Activated T-cell treated with anti-CD3 and anti-CD28 coated beads for 24 hours (primary cell): ENCODE measurements around the gene MAN1C1.

Experiments used
- DNase-seq: peaks from one replicate; pipeline ENCODE4 v3.0.0-alpha.2; 2020; ENCODE audit warnings: low read depth

MAN1C1 gene

DNA sequence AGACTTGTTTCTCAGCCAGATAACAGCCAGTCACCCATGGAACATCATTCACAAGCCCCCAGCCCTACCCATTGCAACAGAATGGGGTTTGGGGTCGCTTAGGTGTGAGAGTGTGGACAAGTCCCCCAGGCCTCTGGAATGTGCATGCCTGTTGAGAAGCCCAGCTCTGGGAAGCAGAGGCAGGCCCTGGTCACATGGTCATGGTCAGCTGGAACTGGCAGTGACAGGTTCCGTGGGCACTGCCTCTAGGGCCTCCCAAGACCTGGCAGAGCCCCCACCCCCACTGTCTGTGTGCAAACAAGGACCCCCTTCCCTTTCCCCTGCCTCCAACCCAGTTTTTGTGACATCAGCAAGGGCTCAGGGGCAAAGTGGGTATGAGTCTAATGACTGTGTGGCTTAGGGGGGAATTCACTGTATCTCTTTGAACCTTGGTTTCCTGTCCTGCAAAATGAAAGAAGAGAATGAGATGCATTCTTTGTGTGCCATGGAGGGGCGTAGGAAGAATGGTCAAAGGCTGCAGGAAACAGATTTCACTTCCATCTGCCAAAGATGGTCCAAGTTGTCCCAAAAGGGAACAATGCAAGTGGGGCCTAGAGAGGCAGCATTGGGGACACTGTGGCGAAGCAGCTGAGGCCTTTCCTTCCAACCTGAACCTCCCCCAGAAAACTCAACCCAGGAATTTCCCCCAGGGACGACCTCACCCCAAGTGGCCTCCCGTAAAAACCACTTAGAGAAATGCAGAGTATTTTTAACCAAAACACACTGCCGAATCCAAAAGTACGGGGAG lies 148.7 kb downstream of the MAN1C1 start:
- DNase-seq, result no peak

DNA sequence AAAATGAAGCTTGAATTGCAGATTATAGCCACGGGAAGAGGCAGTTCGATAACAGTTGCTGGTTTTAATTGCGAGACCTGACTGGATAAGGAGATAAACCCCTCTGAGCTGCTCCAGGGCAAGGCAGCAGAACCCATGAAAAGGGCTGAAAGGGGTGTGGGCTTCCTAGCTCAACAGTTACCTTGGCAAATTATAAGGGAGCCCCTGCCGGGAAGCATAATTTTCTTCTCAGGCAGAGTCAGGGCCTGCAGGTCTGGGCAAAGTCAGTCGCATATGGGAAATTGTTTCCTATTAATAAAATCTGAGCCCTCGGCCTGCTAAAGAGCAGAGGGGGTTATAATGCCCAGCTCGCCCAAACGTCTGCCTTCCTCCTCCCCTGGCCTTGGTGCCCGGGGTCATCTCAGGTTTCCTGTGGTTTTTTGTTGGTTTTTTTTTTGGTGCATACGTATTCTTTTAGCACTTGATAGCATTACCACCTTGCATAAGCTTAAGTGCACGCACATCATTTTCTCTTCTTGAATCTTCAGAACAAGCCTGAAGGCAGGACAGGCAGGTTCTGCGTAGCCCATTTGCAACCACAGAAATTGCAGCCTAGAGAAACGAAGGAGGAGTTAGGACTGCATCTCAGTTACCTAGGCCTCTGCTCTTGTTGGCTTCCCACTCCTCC lies 149.5 kb downstream of the MAN1C1 start:
- no peak for DNase-seq

DNA sequence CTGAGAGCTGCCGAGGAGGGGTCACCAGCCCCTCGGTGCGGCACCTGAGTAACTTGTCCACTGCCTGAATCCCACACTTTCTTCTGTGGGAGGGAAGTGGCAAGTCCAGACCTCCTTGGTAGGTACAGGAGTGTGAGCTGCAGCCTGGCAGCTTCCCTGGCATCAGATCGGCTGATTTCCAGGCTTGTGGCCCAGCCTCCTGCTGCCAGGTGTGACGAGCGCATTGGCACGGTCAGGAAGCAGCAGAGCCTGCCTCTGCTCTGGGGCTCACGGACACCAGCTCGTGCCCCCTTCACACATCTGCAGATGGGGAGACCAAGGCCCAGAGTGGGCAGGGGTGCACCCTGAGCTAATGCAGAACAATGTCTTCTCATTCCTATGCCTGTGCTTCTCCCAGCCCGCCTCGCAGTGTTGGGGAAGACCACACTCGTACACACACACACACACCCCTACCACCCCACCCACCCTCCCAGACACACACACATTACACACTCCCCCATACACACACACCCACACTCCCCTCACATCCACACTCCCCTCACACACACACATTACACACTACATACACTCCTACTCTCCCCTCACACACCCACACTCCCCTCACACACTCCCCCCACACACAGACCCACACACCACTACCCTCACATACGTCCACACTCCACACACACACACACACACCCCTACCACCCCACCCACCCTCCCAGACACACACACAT lies 150.3 kb downstream of the MAN1C1 start:
- DNase-seq, result no peak

DNA sequence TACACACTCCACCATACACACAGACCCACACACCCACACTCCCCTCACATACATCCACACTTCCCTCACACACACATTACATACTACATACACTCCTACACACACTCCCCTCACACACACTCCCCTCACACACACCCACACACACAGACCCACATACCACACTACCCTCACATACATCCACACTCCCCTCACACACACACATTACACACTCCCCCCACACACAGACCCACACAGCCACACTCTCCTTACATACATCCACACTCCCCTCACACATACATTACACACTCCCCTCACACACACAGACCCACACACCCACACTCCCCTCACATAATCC lies 150.8 kb downstream of the MAN1C1 start:
- no peak for DNase-seq

DNA sequence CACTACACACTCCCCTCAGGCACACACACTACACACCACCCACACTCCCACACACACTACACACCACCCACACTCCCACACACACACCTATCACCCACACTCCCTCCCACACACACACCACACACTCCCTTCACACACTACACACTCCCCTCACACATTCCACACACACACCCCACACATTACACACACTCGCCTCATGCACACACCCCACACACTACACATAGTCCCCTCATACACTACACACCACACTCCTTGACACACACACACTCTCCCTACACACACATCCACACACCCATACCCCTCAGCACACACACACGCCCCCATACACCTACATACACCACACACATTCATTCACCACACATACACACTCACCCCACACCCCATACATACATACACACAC lies 152.4 kb downstream of the MAN1C1 start:
- no peak for DNase-seq

DNA sequence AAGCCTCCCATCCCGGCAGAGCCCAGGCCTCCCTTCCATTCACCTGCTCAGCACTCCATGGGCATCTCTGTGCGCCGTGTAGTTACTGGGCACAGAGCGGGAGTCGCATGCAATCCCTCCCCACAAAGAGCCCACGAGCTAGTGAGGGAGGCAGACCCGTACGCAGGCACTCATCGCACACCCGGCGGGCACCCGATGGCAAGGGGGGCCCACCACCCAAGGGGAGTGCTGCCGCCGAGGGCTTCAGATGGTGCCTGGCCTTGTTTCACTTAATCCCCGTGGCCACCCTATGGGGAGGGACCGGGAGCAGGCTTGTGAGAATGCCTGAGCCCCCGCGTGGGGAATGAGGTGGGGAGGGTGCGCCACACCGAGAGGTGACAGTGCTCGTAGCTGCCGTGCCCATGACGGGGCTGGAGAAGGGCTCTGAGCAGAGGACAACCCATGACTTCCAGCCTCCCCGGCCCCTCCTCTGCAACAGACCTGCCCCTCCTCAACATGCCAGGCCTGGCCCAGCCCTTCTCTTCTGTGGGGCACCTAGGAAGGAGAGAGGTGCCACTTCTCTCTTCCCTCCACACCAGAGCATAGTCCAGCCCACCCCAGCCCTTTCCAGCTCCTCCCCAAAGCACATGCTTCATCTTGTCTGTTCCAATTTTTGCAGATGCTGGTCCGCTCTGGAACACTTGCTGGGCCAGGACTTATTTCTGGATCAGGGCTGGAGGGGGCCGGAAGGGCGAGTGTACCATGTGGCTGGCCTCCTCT lies 153.2 kb downstream of the MAN1C1 start:
- DNase-seq, result no peak

DNA sequence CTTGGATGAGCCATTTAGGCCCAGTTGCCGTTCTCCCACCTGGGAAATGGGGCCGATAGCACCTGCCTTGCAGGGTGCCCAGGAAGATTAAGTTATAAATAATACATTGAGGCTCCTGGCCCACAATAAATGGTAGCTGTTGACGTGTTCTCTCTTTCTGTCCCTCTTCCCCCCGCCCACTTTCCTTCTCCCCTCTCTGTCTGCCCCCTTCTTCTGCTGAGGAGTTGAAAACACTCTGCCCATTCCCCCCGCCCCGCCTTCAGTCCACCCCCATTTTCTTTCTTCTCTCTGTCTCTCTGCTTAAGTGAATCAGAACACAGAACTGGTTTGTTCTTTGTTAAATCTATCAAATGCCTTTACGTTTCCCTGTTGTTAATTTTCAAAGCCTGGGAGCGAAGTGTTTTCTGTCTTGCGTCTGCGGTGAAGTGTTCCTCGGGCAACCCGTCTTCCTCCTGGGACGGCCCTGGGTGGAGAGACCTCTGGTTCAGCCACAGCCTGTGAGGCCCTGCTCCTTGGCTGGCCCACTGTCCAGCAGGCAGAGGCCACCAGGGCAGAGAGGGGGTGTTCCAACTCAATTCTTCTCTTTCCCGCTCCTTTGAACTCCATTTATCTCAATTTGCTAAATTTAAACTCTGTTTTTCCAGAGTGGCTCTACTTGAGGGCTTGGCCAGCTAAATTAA lies 154.1 kb downstream of the MAN1C1 start:
- no peak for DNase-seq

DNA sequence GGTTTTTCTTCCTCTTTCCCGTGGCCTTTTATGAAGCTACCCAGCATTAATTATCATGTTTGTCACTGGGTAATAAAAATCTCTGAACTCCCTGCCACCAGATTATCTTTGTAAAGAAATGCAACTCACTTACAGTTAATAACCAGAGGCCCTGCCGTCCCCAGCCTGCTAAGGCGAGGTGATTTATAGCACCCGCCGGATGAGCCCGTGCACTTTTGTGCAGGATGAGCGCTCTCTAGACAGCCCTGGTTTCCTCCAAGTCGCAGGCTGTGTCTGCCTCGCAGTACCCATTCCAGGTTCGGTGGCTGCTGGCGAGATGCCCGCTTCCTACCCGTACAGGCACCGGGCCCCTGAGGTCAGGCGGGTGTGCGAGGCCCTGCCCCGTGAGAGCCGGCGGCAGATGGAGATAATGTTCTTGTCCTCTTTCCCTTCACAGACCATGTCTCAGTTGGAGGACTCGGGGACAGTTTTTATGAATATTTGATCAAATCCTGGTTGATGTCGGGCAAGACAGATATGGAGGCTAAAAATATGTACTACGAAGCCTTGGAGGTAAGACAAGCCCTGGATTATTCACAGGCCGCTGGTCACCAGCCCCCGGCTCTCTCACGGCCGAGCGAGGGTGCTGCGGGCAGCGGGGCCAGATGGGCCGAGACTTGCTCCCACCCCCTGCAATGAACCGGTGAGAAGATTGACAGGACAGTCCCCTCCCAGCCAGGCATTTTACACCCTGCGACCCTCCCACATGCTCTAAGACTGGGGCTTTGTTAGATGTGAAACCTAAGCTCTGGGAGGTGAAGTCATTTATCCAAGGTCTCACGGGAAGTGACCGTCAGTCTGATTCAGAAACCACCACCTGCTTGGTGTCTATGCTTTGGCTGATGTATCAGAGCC lies 154.9 kb downstream of the MAN1C1 start:
- no peak for DNase-seq

DNA sequence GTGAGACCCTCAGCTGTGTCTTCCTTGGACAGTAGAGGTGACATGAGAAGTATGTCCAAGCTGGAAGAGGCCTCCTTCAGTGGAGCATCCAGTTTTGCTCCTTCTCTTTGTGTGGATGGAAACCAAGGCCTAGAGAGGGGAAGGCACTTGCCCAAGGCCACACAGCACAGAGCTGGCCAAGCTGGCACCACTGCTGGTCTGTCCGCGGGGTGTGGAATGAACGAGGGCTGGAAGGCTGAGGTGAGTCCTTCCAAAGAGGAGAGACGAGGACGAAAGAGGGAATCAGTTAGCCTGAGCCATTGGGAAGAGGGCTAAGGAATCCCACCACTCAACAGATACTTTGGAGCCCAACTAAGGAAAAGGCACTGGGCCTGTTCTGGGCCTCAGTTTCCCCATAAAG lies 155.6 kb downstream of the MAN1C1 start:
- no peak for DNase-seq

DNA sequence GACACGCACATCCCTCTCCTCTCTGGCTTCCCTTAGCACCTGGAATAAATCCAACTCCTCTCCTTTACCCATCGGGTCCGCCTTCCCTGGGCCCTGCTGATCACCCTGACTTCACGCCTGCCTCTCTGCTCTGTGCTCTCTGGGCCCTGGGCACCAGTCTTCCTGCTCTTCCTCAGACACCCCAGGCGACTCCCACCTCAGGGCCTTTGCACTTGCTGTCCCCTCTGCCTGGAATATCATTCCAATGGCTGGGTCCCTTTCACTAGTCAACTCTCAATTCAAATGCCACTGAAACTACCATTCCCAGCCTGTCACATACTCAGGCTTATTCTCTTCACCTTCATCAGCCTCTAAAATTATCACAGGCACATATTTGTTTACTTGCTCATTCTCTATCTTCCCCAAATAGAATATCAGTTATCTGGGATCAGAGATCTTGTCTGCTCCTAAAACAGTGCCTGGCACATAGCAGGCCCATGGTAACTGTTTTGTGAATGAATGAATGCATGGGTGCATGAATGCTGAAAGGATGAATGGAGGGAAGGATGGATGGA lies 156.2 kb downstream of the MAN1C1 start:
- DNase-seq, result no peak

DNA sequence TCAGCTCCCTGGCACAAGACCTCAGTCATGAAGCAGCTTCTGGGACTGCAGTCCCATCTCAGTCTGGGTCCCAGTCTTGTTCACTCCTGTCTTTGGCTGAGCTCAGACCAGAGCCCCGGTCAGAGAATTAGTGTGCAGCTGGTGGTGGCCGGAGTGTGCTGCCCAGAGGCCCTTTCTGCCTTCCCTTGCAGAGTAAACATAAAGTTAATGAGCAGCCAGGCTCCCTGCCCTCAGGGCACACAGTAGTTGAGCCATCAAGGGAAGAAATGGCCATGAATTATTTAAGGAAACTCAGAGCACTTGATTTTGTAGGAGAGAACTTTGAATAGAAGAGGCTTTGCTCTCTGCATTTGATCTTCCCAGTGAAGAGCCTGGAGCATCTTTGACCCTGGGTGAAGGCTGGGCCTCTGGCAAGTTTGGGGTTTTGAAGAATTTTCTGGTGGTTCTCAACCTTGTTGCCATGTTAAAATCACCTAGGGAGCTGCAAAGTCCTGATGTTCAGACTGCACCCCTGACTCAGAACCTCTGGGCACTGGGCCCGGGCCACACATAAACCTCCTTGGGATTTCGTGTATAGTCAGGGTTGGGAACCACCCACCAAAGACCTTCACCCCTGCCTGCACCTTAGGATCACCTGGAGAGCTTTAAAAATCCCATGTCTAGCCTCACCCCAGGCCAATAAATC lies 157.0 kb downstream of the MAN1C1 start:
- no peak for DNase-seq

DNA sequence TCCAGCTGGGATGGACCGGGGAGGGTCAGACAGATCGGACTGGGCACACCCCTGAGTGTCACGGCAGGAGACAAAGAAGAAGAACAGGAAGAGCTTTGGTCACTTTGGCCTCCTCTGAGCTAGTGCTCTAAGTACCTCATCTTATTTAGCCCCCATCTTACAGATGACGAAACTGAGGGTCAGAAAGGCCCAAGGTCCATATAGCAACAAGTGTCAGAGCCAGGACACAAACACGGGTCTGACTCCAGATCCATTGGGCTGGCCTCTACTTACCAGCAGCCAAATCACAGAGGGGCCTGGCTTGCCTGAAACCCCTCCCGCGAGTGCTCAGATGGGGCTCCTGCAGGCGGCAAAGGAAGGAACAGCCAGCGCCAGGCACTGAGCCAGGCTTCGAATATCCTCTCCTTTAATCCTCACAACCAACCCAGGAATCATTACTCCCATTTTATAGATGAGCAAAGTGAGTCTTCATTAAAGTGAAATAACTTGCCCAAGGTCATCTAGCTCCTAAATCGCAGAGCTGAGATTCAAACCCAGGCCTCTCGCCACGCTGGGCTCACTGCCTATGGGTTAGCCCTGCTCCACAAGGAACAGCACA lies 157.7 kb downstream of the MAN1C1 start:
- DNase-seq, result no peak

DNA sequence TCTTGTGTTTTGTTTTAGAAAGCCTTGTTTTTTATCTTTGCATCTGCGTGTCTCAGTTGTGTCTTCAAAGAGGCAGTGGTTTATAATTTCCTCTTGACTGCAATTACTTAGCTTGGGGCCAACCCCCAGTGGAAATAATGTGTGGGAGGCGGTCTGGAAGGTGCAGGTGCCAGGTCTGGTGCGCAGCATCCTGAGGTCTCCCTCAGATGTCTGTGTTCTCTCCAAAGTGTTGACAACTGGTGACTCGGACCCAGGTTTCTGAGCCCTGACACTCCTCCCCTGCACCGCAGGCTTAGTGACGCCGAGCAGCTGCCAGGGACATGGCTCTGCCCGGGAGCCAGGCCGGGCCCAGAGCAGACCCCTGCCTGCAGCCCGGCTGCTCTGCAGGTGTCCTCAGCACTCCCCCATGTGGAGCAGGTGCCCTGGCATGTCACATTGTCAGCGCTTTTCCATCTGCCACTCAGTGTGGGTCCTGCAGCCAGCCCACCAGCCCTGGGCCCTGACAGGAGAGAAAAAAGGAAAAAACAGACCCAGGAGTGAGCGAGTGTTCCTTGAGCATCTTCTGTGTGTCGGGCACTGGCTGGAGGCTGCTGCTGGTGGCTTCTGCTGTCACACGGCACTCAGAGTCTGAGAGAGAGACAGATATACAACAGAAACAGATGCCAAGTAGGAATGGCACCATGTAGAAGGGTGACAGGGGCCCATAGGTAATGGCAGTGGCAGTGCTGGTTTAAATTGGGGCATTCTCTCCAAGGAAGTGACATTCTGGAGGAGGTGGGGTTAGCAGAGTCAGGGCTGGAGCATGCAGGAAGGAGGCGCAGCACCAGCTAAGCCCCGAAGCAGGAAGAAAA lies 158.6 kb downstream of the MAN1C1 start:
- peak; percentile 78 for DNase-seq

DNA sequence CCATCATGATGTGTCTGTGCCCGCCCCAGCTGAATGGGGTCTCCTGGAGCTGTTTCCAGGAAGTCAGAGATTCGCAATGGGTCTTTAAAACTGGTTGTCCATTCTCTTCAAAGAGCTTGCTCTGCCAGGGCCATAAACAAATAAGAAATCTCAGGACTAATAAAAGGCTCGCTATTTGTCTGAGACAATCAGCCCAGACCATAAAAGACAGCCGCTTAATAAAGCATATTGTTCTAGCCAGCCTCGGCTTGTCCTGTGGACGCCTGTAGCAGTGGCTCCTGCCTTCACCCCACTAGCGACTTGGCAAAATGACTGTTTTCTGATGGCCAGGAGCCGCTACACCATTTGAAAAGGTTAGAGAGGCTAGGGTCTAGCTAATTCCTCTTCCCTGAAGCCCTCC lies 162.8 kb downstream of the MAN1C1 start:
- no peak for DNase-seq

DNA sequence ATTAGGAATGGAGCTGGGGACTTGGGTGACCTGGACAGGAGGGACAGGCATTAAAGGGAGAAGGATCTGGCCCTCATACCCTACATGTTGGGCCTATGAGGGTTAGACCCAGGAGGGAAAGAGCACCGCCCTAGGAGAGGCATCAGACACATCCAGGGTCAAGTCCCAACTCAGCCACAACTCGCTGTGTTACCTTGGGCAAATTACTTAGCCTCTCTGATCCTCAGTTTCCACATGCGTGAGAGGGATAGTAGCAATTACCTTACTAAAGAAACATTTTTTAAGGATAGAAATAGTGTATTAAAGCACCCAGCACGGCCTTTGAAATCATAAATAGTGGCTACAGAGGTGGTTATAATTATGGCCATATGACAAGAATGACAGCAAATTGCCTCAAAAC lies 163.3 kb downstream of the MAN1C1 start:
- DNase-seq, result no peak

DNA sequence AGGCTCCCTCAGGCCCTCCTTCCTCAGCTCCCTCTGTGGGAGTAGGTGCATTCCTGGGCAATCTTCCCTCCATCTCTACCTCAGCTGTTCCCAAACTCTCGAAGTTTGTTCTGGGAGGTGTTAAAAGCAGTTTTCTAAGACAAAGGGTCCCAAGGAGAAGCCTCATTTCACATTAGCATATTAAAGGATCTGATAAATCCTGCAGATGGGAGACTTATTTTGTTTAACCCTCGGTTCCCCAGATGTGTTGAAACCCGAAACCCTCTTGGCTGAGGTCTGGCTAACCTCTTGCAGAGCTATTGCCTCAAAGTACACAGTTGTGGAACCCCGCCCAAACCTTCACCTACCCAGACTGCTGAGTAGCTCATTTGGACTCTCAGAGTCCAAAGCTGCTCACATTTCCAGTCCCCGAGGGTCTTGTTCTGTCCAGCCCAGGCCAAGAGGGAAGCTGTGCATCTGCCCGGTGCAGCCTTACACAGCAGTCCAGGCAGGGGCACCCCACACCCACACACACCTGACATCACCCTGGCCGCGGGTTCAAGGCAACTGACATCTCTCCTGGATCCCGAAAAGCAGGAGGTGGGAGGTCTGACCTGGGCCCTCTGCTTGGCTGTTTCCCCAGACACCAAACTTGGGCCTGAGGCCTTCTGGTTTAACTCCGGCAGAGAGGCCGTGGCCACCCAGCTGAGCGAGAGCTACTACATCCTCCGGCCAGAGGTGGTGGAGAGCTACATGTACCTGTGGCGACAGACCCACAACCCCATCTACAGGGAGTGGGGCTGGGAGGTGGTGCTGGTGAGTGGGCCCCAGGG lies 163.9 kb downstream of the MAN1C1 start:
- no peak for DNase-seq

DNA sequence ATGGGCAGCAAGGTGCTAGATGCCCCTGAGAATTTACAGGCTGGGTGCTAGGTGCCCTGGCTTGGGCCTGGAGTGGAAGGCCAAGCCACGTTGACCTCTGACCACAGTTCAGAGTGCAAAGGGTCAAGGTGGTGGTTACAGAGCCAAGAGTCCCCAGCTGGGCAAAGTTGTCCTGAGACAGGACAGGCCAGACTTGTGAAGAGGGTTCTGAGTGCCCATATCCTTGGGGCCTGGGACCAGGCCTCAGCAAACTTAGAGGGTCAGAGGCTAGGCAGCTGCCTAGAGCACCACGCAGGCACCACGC lies 164.5 kb downstream of the MAN1C1 start:
- no peak for DNase-seq

DNA sequence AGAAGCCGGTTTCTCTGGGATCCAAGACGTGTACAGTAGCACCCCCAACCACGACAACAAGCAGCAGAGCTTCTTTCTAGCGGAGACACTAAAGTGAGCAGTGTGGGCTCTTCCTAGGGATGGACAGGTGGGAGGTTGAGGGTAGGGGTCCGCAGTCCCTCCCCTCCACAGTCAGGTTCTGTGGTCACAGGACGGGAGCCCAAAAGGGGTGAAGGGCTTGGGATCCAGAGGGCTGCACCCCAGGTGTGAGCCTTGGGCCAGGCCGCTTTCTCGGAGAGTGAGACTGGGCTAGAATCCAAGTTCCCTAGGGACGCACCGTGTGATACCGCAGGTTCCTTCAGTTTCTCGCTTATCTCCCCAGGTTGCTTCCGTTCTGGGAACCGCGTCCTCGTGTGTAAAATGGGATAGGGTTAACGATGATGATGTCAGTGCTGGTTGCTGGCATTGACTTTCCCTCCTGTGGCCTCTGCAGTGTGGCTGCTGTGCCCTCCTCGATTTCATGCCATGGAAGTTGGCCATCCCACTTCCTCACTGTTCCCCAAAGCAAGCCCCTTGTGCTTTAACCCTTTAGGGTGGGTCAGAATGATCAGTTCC lies 166.1 kb downstream of the MAN1C1 start:
- DNase-seq, result no peak
